ENCODE data around the gene PNPLA1. TPM values are rescaled to one million over a fixed set of nuclear protein-coding genes. Genes with fewer than 3 reads are reported as not detected.

PNPLA1 gene
- total RNA-seq, 1 experiment from 2014 or later, result not detected

- in situ Hi-C loops (cut with HindIII; ENCODE audit: low pct_unique_long_range_greater_than_20kb, low sequenced_read_pairs), result no loop called here
- DNase-seq (ENCODE audit: low read depth), result no peak
These were observed 26.2 kb upstream of the PNPLA1 start for GRCh38 chr6:36243562-36244212.

DNA sequence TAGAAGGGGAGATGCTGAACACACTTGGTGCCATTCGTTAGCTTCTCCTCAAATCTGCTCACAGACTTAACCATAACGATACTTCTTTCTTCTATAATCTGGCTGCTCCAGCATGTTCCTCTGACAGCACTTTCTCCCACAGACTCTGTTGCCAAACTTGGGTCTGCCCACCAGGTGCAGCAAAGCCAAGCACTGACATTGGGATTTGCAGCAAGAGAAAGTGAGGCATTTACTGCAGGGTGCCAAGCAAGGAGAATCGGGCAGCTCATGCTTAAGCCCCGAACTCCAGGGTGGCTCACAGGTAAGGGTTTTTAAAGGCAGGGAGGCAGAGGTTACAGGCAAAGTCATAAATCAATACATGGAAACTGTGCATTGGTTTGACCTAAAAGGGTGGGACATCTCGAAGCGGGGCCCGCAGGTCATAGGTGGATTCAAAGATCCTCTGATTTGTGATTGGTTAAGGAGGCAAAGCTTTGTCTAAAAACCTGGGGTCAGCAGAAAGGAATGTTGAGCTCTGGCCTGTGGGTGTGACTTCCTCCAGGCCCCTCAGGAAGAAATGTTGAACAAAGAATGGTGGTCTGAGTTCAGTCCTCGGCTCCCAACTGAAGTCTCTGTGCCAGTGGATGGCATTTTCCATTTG, 25.1 kb upstream of the PNPLA1 start:
- DNase-seq (ENCODE audit: low read depth), result no peak
- in situ Hi-C loops (cut with HindIII; ENCODE audit: low pct_unique_long_range_greater_than_20kb, low sequenced_read_pairs), result no loop called here

GRCh38 chr6:36245572-36246061, 24.2 kb upstream of the PNPLA1 start:
- no peak for DNase-seq (ENCODE audit: low read depth)
- in situ Hi-C loops (cut with HindIII; ENCODE audit: low pct_unique_long_range_greater_than_20kb, low sequenced_read_pairs), result no loop called here

- in situ Hi-C loops (cut with HindIII; ENCODE audit: low pct_unique_long_range_greater_than_20kb, low sequenced_read_pairs), result no loop called here
- no peak for DNase-seq (ENCODE audit: low read depth)
These were observed 23.2 kb upstream of the PNPLA1 start for GRCh38 chr6:36246506-36247268.

DNA sequence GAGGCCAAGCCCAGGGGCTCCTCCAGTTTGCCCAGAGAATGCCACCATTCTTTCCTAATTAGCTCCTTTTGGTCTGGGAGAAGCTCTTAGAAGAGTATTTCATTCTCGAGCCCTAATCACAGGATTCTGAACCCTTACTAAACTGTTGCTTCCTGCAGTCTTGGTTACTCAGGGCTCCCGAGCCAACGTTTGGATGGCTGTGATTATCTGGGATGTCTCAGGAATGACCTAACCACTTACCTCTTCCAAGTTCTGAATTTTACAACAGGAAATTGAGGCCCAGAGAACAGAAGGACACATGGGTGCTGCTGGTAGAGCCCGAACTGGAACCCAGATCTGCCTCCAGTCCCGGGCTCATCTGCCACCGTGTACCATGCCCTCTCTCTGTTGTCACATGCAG, 22.2 kb upstream of the PNPLA1 start:
- no peak for DNase-seq (ENCODE audit: low read depth)
- in situ Hi-C loops (cut with HindIII; ENCODE audit: low pct_unique_long_range_greater_than_20kb, low sequenced_read_pairs), result no loop called here

DNA sequence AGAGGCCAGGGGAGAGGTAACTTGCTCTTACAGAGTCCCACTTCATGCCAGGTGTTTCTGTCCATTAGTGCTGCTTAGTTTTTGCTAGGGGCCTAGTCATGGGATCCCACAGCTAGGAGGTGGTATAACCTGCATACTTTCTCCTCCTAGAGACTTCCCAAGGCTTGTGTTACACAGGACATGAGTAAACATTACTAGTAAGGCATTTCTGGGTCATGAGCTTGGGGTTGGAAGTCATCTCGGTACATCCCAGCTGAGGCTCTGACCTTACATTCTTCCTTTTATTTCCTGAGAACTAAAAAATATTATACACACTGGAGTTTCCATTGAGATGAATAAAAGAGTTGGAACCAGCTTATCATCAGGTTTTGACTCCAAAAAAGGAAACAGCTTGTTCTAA, 20.9 kb upstream of the PNPLA1 start:
- in situ Hi-C loops (cut with HindIII; ENCODE audit: low pct_unique_long_range_greater_than_20kb, low sequenced_read_pairs), result no loop called here
- no peak for DNase-seq (ENCODE audit: low read depth)

DNA sequence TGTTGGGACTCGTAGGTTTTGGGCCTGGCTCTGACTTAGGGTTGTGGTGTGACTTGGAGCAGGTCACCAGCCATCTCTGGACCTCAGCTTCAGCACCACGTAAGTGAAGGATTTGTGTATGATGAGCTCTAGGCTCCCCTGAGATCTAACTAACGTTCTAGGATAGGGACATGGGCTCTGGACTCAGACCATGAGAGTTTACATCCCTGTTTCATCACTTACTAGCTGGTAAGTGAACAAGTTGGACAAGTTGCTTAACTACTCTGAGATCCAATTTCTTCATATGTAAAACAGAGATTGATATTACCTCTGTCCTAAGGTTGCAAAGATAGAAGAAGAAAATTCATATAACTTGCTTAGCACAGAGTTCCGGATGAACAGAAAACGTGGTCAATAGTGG, 20.3 kb upstream of the PNPLA1 start:
- no peak for DNase-seq (ENCODE audit: low read depth)
- in situ Hi-C loops (cut with HindIII; ENCODE audit: low pct_unique_long_range_greater_than_20kb, low sequenced_read_pairs), result no loop called here

GRCh38 chr6:36252005-36252404, 17.9 kb upstream of the PNPLA1 start:
- in situ Hi-C loops (cut with HindIII; ENCODE audit: low pct_unique_long_range_greater_than_20kb, low sequenced_read_pairs), result no loop called here
- no peak for DNase-seq (ENCODE audit: low read depth)

- in situ Hi-C loops (cut with HindIII; ENCODE audit: low pct_unique_long_range_greater_than_20kb, low sequenced_read_pairs), result no loop called here
- no peak for DNase-seq (ENCODE audit: low read depth)
These were observed 6.4 kb upstream of the PNPLA1 start for GRCh38 chr6:36263390-36264000.

- DNase-seq (ENCODE audit: low read depth), result no peak
These were observed 4.1 kb upstream of the PNPLA1 start for GRCh38 chr6:36265744-36266143.

GRCh38 chr6:36266913-36267644, 2.8 kb upstream of the PNPLA1 start:
- DNase-seq (ENCODE audit: low read depth), result no peak
- in situ Hi-C loops (cut with HindIII; ENCODE audit: low pct_unique_long_range_greater_than_20kb, low sequenced_read_pairs), result no loop called here

More at GRCh38 chr6:36265744-36266143, 4.1 kb upstream of the PNPLA1 start:
- in situ Hi-C loops (cut with HindIII; ENCODE audit: low pct_unique_long_range_greater_than_20kb, low sequenced_read_pairs), result no loop called here

GRCh38 chr6:36267731-36268477, 2.0 kb upstream of the PNPLA1 start:
- DNase-seq (ENCODE audit: low read depth), result no peak
- in situ Hi-C loops (cut with HindIII; ENCODE audit: low pct_unique_long_range_greater_than_20kb, low sequenced_read_pairs), result no loop called here

DNA sequence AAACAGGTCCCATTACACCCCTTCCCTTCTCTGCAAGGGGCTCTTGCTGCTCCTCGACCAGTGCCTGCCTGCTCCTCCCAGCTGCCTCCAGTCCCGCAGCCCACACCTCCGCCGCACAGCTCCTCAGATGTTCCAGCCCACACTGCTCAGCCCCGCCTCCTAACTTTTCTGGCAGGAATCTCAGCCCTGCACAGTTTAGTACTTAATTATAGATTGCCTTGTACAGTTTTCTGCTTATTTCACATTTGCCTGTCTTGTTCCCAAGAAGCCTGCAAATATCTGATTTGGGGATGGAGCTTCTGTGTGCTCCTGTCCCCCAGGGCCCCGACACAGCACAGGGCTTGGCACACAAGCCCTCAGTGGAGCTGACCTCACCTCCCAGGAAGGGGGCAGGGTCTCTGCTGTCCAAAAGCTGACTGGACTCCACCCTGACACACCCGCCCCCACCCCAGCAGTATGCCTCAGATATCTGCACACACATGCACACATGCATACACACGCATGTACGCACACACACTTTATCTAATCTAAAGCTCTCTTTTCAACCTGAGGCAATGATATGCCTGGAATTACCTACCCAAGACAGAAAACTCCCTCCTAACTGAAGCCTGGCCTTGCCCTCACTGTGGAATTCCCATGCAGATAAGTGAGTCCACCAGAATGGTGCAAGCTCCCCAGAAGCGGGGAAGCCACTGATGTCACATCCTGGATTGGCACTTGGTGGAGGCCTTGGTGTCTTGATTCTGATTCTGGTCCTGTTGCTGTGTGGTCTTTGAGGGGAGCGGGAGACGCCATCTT, 1.2 kb upstream of the PNPLA1 start:
- DNase-seq (ENCODE audit: low read depth), result no peak
- in situ Hi-C loops (cut with HindIII; ENCODE audit: low pct_unique_long_range_greater_than_20kb, low sequenced_read_pairs), result no loop called here

- in situ Hi-C loops (cut with HindIII; ENCODE audit: low pct_unique_long_range_greater_than_20kb, low sequenced_read_pairs), result no loop called here
These were observed 2.4 kb downstream of the PNPLA1 start for GRCh38 chr6:36272234-36272633.

GRCh38 chr6:36273067-36273466, 3.2 kb downstream of the PNPLA1 start:
- in situ Hi-C loops (cut with HindIII; ENCODE audit: low pct_unique_long_range_greater_than_20kb, low sequenced_read_pairs), result no loop called here
- no peak for DNase-seq (ENCODE audit: low read depth)

More at GRCh38 chr6:36272234-36272633, 2.4 kb downstream of the PNPLA1 start:
- no peak for DNase-seq (ENCODE audit: low read depth)

- no peak for DNase-seq (ENCODE audit: low read depth)
- in situ Hi-C loops (cut with HindIII; ENCODE audit: low pct_unique_long_range_greater_than_20kb, low sequenced_read_pairs), result no loop called here
These were observed 4.1 kb downstream of the PNPLA1 start for GRCh38 chr6:36273802-36274514.

Data from Caki2 (cell line).